ENCODE data around the gene LTBP1. TPM values are rescaled to one million over a fixed set of nuclear protein-coding genes. Genes with fewer than 3 reads are reported as not detected.

Gene LTBP1
- total RNA-seq, 1 experiment from 2014 or later = 28.5 TPM

GRCh38 chr2:33404321-33404720 lies 457.6 kb downstream of the LTBP1 start:
- Histone ChIP-seq H3T11ph (ENCODE audit: low read length) (no peak overlapping the region), H3K14ac (ENCODE audit: insufficient read depth, low read length) (no peak overlapping the region), H2BK120ac (ENCODE audit: low read depth, low read length, poor library complexity, severe bottlenecking) (no peak overlapping the region), H2AFZ (ENCODE audit: low read length) (no peak overlapping the region), H2BK5ac (ENCODE audit: insufficient read length, low read length) (no peak overlapping the region), H2AK5ac (ENCODE audit: insufficient read length, low read length) (no peak overlapping the region), H2BK12ac (ENCODE audit: insufficient read length, low read depth, low read length) (no peak overlapping the region), H3K23ac (ENCODE audit: insufficient read length, low read depth, low read length) (no peak overlapping the region), H3K18ac (ENCODE audit: insufficient read length, low read depth, low read length) (no peak overlapping the region), H3K9ac (ENCODE audit: extremely low read depth, insufficient read length, low read length) (no peak overlapping the region), H2BK15ac (ENCODE audit: low read depth, low read length) (no peak overlapping the region), H3K4me2 (ENCODE audit: insufficient read depth, insufficient read length, low read length) (no peak overlapping the region), H3K4ac (ENCODE audit: low read depth, low read length) (no peak overlapping the region), H4K91ac (ENCODE audit: insufficient read length, low read depth, low read length) (no peak overlapping the region), H3K23me2 (ENCODE audit: insufficient read length, low read depth, low read length, poor library complexity, severe bottlenecking) (no peaks in the 10 kb centered on the region), H3K4me1 (ENCODE audit: insufficient read depth, low read length) (no peaks in the 10 kb centered on the region), H4K5ac (ENCODE audit: insufficient read length, low read depth, low read length) (no peak overlapping the region), H3K79me2 (ENCODE audit: insufficient read depth, low read length) (no peaks in the 10 kb centered on the region), H3K27me3 (ENCODE audit: insufficient read depth, low read length) (no peaks in the 10 kb centered on the region), H4K20me1 (ENCODE audit: control insufficient read depth, insufficient read depth, insufficient read length) (no peaks in the 10 kb centered on the region), H3K9me3 (ENCODE audit: control insufficient read depth, low read depth, low read length) (no peaks in the 10 kb centered on the region), H2BK20ac (ENCODE audit: low read depth, low read length, poor library complexity, severe bottlenecking) (no peak overlapping the region), H3K56ac (ENCODE audit: insufficient read length, low read depth, low read length) (no peak overlapping the region), H3K27ac (ENCODE audit: insufficient read length, low read depth, low read length) (no peak overlapping the region), H3K79me1 (ENCODE audit: insufficient read depth, low read depth, low read length, poor library complexity, severe bottlenecking) (no peaks in the 10 kb centered on the region), H4K8ac (replicated peaks; ENCODE audit: insufficient read length, low read depth, low read length) (no peak overlapping the region)
- Mint-ChIP-seq H3K4me1 (peaks cover 8% of the 10 kb centered on the region in 2 experiments), H3K9me3 (peaks cover 12 to 13% of the 10 kb centered on the region in 2 experiments), H3K36me3 (ENCODE audit: insufficient read depth in 1 of 3, low read depth in 3 of 3) (peaks cover 7 to 15% (median 8%) of the 10 kb centered on the region in 3 experiments), H3K27me3 (ENCODE audit: low read depth) (no peaks in the 10 kb centered on the region), H3K4me3 (no peak overlapping the region), H3K27ac (peak overlapping the region in 1 of 3 experiments; percentile 55; a peak in 1 of 7 replicates)
- TF ChIP-seq CTCF (conservative IDR thresholded peaks at IDR 0.05) = no peak
- WGBS (ENCODE audit: extremely low coverage, insufficient read length, low lambda C conversion rate) = no CpG with 5 or more reads among the region's 5 CpGs
- DNase-seq = no peak
